ENCODE data around the gene STAT1. TPM values are rescaled to one million over a fixed set of nuclear protein-coding genes. Genes with fewer than 3 reads are reported as not detected.

STAT1 gene
- total RNA-seq, 1 experiment from 2014 or later, result 60.7 TPM

DNA sequence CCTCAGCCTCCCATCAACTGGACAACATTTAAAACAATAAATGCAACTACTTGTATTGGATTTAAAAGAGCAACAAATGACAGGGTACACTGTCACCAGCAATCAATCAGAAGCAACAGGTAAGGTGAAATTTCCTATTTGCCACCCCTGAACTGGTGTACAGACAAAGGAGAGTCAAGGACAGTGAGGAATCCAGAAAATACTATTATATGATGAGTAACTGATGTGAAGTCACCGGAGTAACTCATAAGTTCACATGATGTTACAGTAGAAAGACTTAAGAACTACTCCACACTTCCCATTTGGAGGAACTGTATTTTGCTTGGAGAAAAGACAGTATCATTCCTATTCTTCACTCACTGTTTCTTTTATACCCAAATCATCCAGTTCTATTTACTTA lies 4.1 kb upstream of the STAT1 start:
- CTCF ChIA-PET, result no interaction called here
- BruUV-seq (replicated peaks), result no TSS peak
- H3K9ac ChIP-seq (ENCODE audit: low read length), result no peak overlapping the region
- H4K20me1 ChIP-seq (ENCODE audit: insufficient read depth), result no peaks in the 10 kb centered on the region
- H3K79me2 ChIP-seq (ENCODE audit: insufficient read depth, low read length), result peaks cover 8% of the 10 kb centered on the region
- ATAC-seq (no peak), DNase-seq (ENCODE audit: low read depth, low spot score) (no peak)
- H3K36me3 ChIP-seq (ENCODE audit: control insufficient read depth in 1 of 2, insufficient read depth in 2 of 2, low read length in 2 of 2), result no peaks in the 10 kb centered on the region
- H3K27ac ChIP-seq (ENCODE audit: low read depth, low read length), result no peak overlapping the region
- POLR2A ChIA-PET, result no interaction called here
- no peaks in the 10 kb centered on the region for H3K27me3 ChIP-seq (ENCODE audit: insufficient read depth, low read length)
- no peak overlapping the region for H3K4me3 ChIP-seq (replicated peaks in 1 of 2; ENCODE audit: low read depth in 1 of 2, low read length in 2 of 2)
- no peak for TF ChIP-seq EZH2 (IDR thresholded peaks at IDR 0.05)
- TF ChIP-seq, protein P1, sequence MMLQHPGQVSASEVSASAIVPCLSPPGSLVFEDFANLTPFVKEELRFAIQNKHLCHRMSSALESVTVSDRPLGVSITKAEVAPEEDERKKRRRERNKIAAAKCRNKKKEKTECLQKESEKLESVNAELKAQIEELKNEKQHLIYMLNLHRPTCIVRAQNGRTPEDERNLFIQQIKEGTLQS (IDR thresholded peaks at IDR 0.05), result no peak
- TF ChIP-seq ZFX (IDR thresholded peaks at IDR 0.05), result no peak
- no peaks in the 10 kb centered on the region for H3K9me2 ChIP-seq (ENCODE audit: insufficient read depth)
- intact Hi-C loops (cut with micrococcal nuclease), result no loop called here
- H3K4me2 ChIP-seq (ENCODE audit: low read length), result no peak overlapping the region
- H3K4me1 ChIP-seq (ENCODE audit: control insufficient read depth in 1 of 2, insufficient read depth in 2 of 2, low read length in 2 of 2), result peaks cover 10 to 35% of the 10 kb centered on the region in 2 experiments; a peak in 3 of 4 replicates
- RAD21 ChIA-PET (ENCODE audit: low non-redundant PET in 1 of 2, low total read pairs in 2 of 2, uncharacterized antibody in 2 of 2, unreplicated experiment in 2 of 2), result no interaction called here
- H3K9me3 ChIP-seq (ENCODE audit: control insufficient read depth in 1 of 2, insufficient read depth in 1 of 2, low read depth in 1 of 2, low read length in 2 of 2), result no peaks in the 10 kb centered on the region
- peak overlapping the region; percentile 53 for H2AFZ ChIP-seq (ENCODE audit: low read depth, low read length, poor library complexity, severe bottlenecking)

DNA sequence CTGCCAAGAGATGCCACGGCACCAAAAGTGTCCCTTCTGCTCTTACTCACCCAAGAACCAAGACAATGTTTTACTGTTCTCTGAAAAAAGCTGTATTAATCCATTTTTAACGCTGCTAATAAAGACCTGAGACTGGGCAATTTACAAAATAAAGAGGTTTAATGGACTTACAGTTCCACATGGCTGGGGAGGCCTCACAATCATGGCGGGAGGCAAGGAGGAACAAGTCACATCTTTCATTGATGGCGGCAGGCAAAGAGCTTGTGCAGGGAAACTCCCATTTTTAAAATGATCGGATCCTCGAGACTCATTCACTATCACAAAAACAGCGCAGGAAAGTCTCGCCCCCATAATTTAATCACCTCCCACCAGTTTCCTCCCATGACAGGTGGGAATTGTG lies 1.9 kb upstream of the STAT1 start:
- no peaks in the 10 kb centered on the region for H3K9me2 ChIP-seq (ENCODE audit: insufficient read depth)
- TF ChIP-seq ZFX (IDR thresholded peaks at IDR 0.05) (no peak), FOSL1 (IDR thresholded peaks at IDR 0.05; ENCODE audit: low read depth) (no peak), RAD21 (IDR thresholded peaks at IDR 0.05; ENCODE audit: low read depth) (no peak), ELF1 (IDR thresholded peaks at IDR 0.05; ENCODE audit: borderline replicate concordance, low read depth) (no peak), YY1 (IDR thresholded peaks at IDR 0.05; ENCODE audit: extremely low read depth, insufficient replicate concordance, low read depth, low read length) (no peak), CBX3 (IDR thresholded peaks at IDR 0.05; ENCODE audit: low read depth) (no peak), POLR2A (IDR thresholded peaks at IDR 0.05; ENCODE audit: borderline replicate concordance, extremely low read depth, insufficient read depth, insufficient read length) (no peak), EZH2phosphoT487 (IDR thresholded peaks at IDR 0.05; ENCODE audit: borderline replicate concordance) (no peak), EGR1 (IDR thresholded peaks at IDR 0.05; ENCODE audit: low read depth) (no peak), CEBPB (IDR thresholded peaks at IDR 0.05; ENCODE audit: low read depth) (no peak), SRF (IDR thresholded peaks at IDR 0.05; ENCODE audit: low read depth) (no peak), TCF7L2 (IDR thresholded peaks at IDR 0.05; ENCODE audit: borderline replicate concordance, extremely low read depth, insufficient read depth, insufficient read length) (no peak), JUND (IDR thresholded peaks at IDR 0.05) (no peak), SIN3A (IDR thresholded peaks at IDR 0.05; ENCODE audit: low read depth) (no peak), EZH2 (IDR thresholded peaks at IDR 0.05) (no peak), SP1 (IDR thresholded peaks at IDR 0.05; ENCODE audit: low read depth) (no peak)
- TF ChIP-seq, protein P2, sequence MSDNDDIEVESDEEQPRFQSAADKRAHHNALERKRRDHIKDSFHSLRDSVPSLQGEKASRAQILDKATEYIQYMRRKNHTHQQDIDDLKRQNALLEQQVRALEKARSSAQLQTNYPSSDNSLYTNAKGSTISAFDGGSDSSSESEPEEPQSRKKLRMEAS (IDR thresholded peaks at IDR 0.05), result no peak
- TF ChIP-seq, protein P1 (IDR thresholded peaks at IDR 0.05), result no peak
- TF ChIP-seq, protein P3, sequence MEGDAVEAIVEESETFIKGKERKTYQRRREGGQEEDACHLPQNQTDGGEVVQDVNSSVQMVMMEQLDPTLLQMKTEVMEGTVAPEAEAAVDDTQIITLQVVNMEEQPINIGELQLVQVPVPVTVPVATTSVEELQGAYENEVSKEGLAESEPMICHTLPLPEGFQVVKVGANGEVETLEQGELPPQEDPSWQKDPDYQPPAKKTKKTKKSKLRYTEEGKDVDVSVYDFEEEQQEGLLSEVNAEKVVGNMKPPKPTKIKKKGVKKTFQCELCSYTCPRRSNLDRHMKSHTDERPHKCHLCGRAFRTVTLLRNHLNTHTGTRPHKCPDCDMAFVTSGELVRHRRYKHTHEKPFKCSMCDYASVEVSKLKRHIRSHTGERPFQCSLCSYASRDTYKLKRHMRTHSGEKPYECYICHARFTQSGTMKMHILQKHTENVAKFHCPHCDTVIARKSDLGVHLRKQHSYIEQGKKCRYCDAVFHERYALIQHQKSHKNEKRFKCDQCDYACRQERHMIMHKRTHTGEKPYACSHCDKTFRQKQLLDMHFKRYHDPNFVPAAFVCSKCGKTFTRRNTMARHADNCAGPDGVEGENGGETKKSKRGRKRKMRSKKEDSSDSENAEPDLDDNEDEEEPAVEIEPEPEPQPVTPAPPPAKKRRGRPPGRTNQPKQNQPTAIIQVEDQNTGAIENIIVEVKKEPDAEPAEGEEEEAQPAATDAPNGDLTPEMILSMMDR (IDR thresholded peaks at IDR 0.05 in 2 of 3, conservative IDR thresholded peaks at IDR 0.05 in 1 of 3; ENCODE audit: borderline replicate concordance in 1 of 3, insufficient read depth in 1 of 3, low read depth in 2 of 3, low read length in 2 of 3), result no peak
- BruUV-seq (replicated peaks), result no TSS peak

More for the DNA sequence above, 1.9 kb upstream of the STAT1 start:
- Histone ChIP-seq H4K20me1 (ENCODE audit: insufficient read depth) (no peaks in the 10 kb centered on the region), H3K79me2 (ENCODE audit: insufficient read depth, low read length) (peaks cover 30% of the 10 kb centered on the region), H3K4me3 (replicated peaks in 1 of 2; ENCODE audit: low read depth in 1 of 2, low read length in 2 of 2) (no peak overlapping the region), H3K9me3 (ENCODE audit: control insufficient read depth in 1 of 2, insufficient read depth in 1 of 2, low read depth in 1 of 2, low read length in 2 of 2) (no peaks in the 10 kb centered on the region), H3K4me2 (ENCODE audit: low read length) (no peak overlapping the region), H3K4me1 (ENCODE audit: control insufficient read depth in 1 of 2, insufficient read depth in 2 of 2, low read length in 2 of 2) (peaks cover 6 to 34% of the 10 kb centered on the region in 2 experiments; a peak in 3 of 4 replicates), H2AFZ (ENCODE audit: low read depth, low read length, poor library complexity, severe bottlenecking) (no peak overlapping the region), H3K9ac (ENCODE audit: low read length) (no peak overlapping the region), H3K36me3 (ENCODE audit: control insufficient read depth in 1 of 2, insufficient read depth in 2 of 2, low read length in 2 of 2) (no peaks in the 10 kb centered on the region), H3K27ac (ENCODE audit: low read depth, low read length) (no peak overlapping the region), H3K27me3 (ENCODE audit: insufficient read depth, low read length) (no peaks in the 10 kb centered on the region)
- DNase-seq (ENCODE audit: low read depth, low spot score), result no peak
- RAD21 ChIA-PET (ENCODE audit: low non-redundant PET in 1 of 2, low total read pairs in 2 of 2, uncharacterized antibody in 2 of 2, unreplicated experiment in 2 of 2), result no interaction called here
- CTCF ChIA-PET, result no interaction called here
- POLR2A ChIA-PET, result no interaction called here
- no peak for ATAC-seq
- intact Hi-C loops (cut with micrococcal nuclease), result no loop called here

Data from HCT116 (cell line).